Effector memory CD8-positive, alpha-beta T cell (primary cell): ENCODE data around the gene PAX2.

Source experiments
- ATAC-seq: fragments of 150-1000 bp; cut with Tn5 transposase; replicated peaks from 2 replicates; pipeline ENCODE4 v1.10.0; 2021; ENCODE audit warnings: mild to moderate bottlenecking, moderate library complexity
- DNase-seq, 3 experiments: peaks; one replicate each; pipeline ENCODE4 v3.0.0; 2021
- H3K27ac Mint-ChIP-seq, 2 donors: one replicate each; pipeline ENCODE4 v1.8.0; 2022; ENCODE audit warnings: mild to moderate bottlenecking in 2 of 2, mixed read lengths in 2 of 2, moderate library complexity in 2 of 2
- H3K27me3 Mint-ChIP-seq, 2 donors: one replicate each; pipeline ENCODE4 v1.8.0; 2022; ENCODE audit warnings: mixed read lengths in 2 of 2
- H3K36me3 Mint-ChIP-seq: one replicate; pipeline ENCODE4 v1.8.0; 2022; ENCODE audit warnings: mild to moderate bottlenecking, moderate library complexity, mixed read lengths; ENCODE audit not compliant: insufficient read depth
- H3K4me1 Mint-ChIP-seq, 2 donors: one replicate each; pipeline ENCODE4 v1.8.0; 2022; ENCODE audit warnings: low read depth in 2 of 2, mixed read lengths in 2 of 2
- H3K4me3 Mint-ChIP-seq, 2 donors: one replicate each; pipeline ENCODE4 v1.8.0; 2022; ENCODE audit warnings: mild to moderate bottlenecking in 2 of 2, mixed read lengths in 2 of 2, moderate library complexity in 2 of 2
- H3K9me3 Mint-ChIP-seq, 2 donors: one replicate each; pipeline ENCODE4 v1.8.0; 2022; ENCODE audit warnings: mixed read lengths in 2 of 2

Gene PAX2

GRCh38 chr10:100766693-100767421 is 21.5 kb downstream of the PAX2 start:
- peaks cover 48 to 69% of the 10 kb centered on the region in 2 donors for H3K27me3 Mint-ChIP-seq
- H3K9me3 Mint-ChIP-seq, result no peaks in the 10 kb centered on the region
- no peak for DNase-seq
- no peak for ATAC-seq
- no peaks in the 10 kb centered on the region for H3K4me1 Mint-ChIP-seq
- H3K4me3 Mint-ChIP-seq, result no peak overlapping the region
- no peaks in the 10 kb centered on the region for H3K36me3 Mint-ChIP-seq
- H3K27ac Mint-ChIP-seq, result no peak overlapping the region

GRCh38 chr10:100767422-100767775 is 22.0 kb downstream of the PAX2 start:
- H3K9me3 Mint-ChIP-seq, result no peaks in the 10 kb centered on the region
- H3K36me3 Mint-ChIP-seq, result no peaks in the 10 kb centered on the region
- ATAC-seq (no peak), DNase-seq (no peak)
- no peak overlapping the region for H3K4me3 Mint-ChIP-seq
- no peak overlapping the region for H3K27ac Mint-ChIP-seq
- H3K4me1 Mint-ChIP-seq, result no peaks in the 10 kb centered on the region
- peaks cover 43 to 63% of the 10 kb centered on the region in 2 donors for H3K27me3 Mint-ChIP-seq

GRCh38 chr10:100769481-100769880 is 24.1 kb downstream of the PAX2 start:
- Mint-ChIP-seq H3K4me3 (no peak overlapping the region), H3K27me3 (peaks cover 46 to 62% of the 10 kb centered on the region in 2 donors), H3K9me3 (no peaks in the 10 kb centered on the region), H3K36me3 (no peaks in the 10 kb centered on the region), H3K27ac (no peak overlapping the region), H3K4me1 (no peaks in the 10 kb centered on the region)
- no peak for DNase-seq
- ATAC-seq, result no peak

GRCh38 chr10:100773646-100774045 is 28.3 kb downstream of the PAX2 start:
- Mint-ChIP-seq H3K9me3 (no peaks in the 10 kb centered on the region), H3K4me3 (no peak overlapping the region), H3K36me3 (peaks cover 3% of the 10 kb centered on the region), H3K4me1 (no peaks in the 10 kb centered on the region), H3K27ac (no peak overlapping the region), H3K27me3 (peaks cover 46 to 58% of the 10 kb centered on the region in 2 donors)
- no peak for ATAC-seq
- DNase-seq, result no peak

- no peak overlapping the region for H3K27ac Mint-ChIP-seq
- no peaks in the 10 kb centered on the region for H3K9me3 Mint-ChIP-seq
- no peak for DNase-seq
- H3K4me1 Mint-ChIP-seq, result no peaks in the 10 kb centered on the region
- peaks cover 3% of the 10 kb centered on the region for H3K36me3 Mint-ChIP-seq
- no peak overlapping the region for H3K4me3 Mint-ChIP-seq
- no peak for ATAC-seq
- peaks cover 52 to 64% of the 10 kb centered on the region in 2 donors for H3K27me3 Mint-ChIP-seq
Observed at GRCh38 chr10:100774223-100774622, 28.8 kb downstream of the PAX2 start.

GRCh38 chr10:100774876-100775275 is 29.5 kb downstream of the PAX2 start:
- Mint-ChIP-seq H3K4me1 (no peaks in the 10 kb centered on the region), H3K27me3 (peaks cover 54 to 66% of the 10 kb centered on the region in 2 donors), H3K4me3 (no peak overlapping the region), H3K9me3 (no peaks in the 10 kb centered on the region), H3K27ac (no peak overlapping the region), H3K36me3 (peaks cover 3% of the 10 kb centered on the region)
- DNase-seq, result no peak
- no peak for ATAC-seq

GRCh38 chr10:100775386-100775785 is 30.0 kb downstream of the PAX2 start:
- Mint-ChIP-seq H3K4me1 (no peaks in the 10 kb centered on the region), H3K36me3 (peaks cover 3% of the 10 kb centered on the region), H3K4me3 (no peak overlapping the region), H3K27me3 (peaks cover 57 to 65% of the 10 kb centered on the region in 2 donors), H3K9me3 (no peaks in the 10 kb centered on the region), H3K27ac (no peak overlapping the region)
- DNase-seq (no peak), ATAC-seq (no peak)

GRCh38 chr10:100775871-100776270 is 30.5 kb downstream of the PAX2 start:
- H3K36me3 Mint-ChIP-seq, result peaks cover 3% of the 10 kb centered on the region
- no peak for ATAC-seq
- peaks cover 57 to 64% of the 10 kb centered on the region in 2 donors for H3K27me3 Mint-ChIP-seq
- H3K27ac Mint-ChIP-seq, result no peak overlapping the region
- H3K9me3 Mint-ChIP-seq, result no peaks in the 10 kb centered on the region
- no peaks in the 10 kb centered on the region for H3K4me1 Mint-ChIP-seq
- no peak overlapping the region for H3K4me3 Mint-ChIP-seq
- DNase-seq, result no peak

GRCh38 chr10:100776671-100777070 is 31.3 kb downstream of the PAX2 start:
- DNase-seq (no peak), ATAC-seq (no peak)
- Mint-ChIP-seq H3K4me1 (no peaks in the 10 kb centered on the region), H3K4me3 (no peak overlapping the region), H3K36me3 (peaks cover 6% of the 10 kb centered on the region), H3K27ac (no peak overlapping the region), H3K27me3 (peaks cover 57 to 64% of the 10 kb centered on the region in 2 donors), H3K9me3 (no peaks in the 10 kb centered on the region)

GRCh38 chr10:100779329-100779728 is 33.9 kb downstream of the PAX2 start:
- no peaks in the 10 kb centered on the region for H3K9me3 Mint-ChIP-seq
- H3K27me3 Mint-ChIP-seq, result peaks cover 50 to 61% of the 10 kb centered on the region in 2 donors
- H3K27ac Mint-ChIP-seq, result no peak overlapping the region
- no peak for ATAC-seq
- DNase-seq, result no peak
- H3K4me3 Mint-ChIP-seq, result no peak overlapping the region
- no peaks in the 10 kb centered on the region for H3K4me1 Mint-ChIP-seq
- H3K36me3 Mint-ChIP-seq, result peaks cover 6% of the 10 kb centered on the region

GRCh38 chr10:100780324-100780723 is 34.9 kb downstream of the PAX2 start:
- no peaks in the 10 kb centered on the region for H3K9me3 Mint-ChIP-seq
- H3K36me3 Mint-ChIP-seq, result peaks cover 6% of the 10 kb centered on the region
- H3K4me3 Mint-ChIP-seq, result no peak overlapping the region
- H3K27me3 Mint-ChIP-seq, result peaks cover 40 to 58% of the 10 kb centered on the region in 2 donors
- no peak overlapping the region for H3K27ac Mint-ChIP-seq
- no peaks in the 10 kb centered on the region for H3K4me1 Mint-ChIP-seq
- DNase-seq (no peak), ATAC-seq (no peak)

- Mint-ChIP-seq H3K9me3 (no peaks in the 10 kb centered on the region), H3K4me1 (no peaks in the 10 kb centered on the region), H3K27ac (no peak overlapping the region), H3K36me3 (peaks cover 6% of the 10 kb centered on the region), H3K4me3 (no peak overlapping the region), H3K27me3 (peaks cover 33 to 58% of the 10 kb centered on the region in 2 donors)
- ATAC-seq, result no peak
- DNase-seq, result no peak
Observed at GRCh38 chr10:100781145-100781665, 35.8 kb downstream of the PAX2 start.

GRCh38 chr10:100782461-100783244 is 37.3 kb downstream of the PAX2 start:
- peaks cover 6% of the 10 kb centered on the region for H3K36me3 Mint-ChIP-seq
- peaks cover 40 to 64% of the 10 kb centered on the region in 2 donors for H3K27me3 Mint-ChIP-seq

GRCh38 chr10:100784126-100784525 is 38.7 kb downstream of the PAX2 start:
- no peaks in the 10 kb centered on the region for H3K9me3 Mint-ChIP-seq
- DNase-seq (no peak), ATAC-seq (no peak)
- peaks cover 37 to 64% of the 10 kb centered on the region in 2 donors for H3K27me3 Mint-ChIP-seq
- peaks cover 0 to 3% of the 10 kb centered on the region in 2 donors for H3K4me1 Mint-ChIP-seq
- H3K27ac Mint-ChIP-seq, result no peak overlapping the region
- no peak overlapping the region for H3K4me3 Mint-ChIP-seq
- H3K36me3 Mint-ChIP-seq, result peaks cover 3% of the 10 kb centered on the region

More at GRCh38 chr10:100782461-100783244, 37.3 kb downstream of the PAX2 start:
- H3K4me3 Mint-ChIP-seq, result no peak overlapping the region
- H3K4me1 Mint-ChIP-seq, result peaks cover 0 to 3% of the 10 kb centered on the region in 2 donors
- no peaks in the 10 kb centered on the region for H3K9me3 Mint-ChIP-seq
- DNase-seq (no peak), ATAC-seq (no peak)
- H3K27ac Mint-ChIP-seq, result no peak overlapping the region
